Measurements from ENCODE around the gene FAM20C. TPM values are rescaled to one million over a fixed set of nuclear protein-coding genes. Genes with fewer than 3 reads are reported as not detected.

Gene FAM20C
- total RNA-seq, 1 donor from 2014 or later: 32.9 TPM

DNA sequence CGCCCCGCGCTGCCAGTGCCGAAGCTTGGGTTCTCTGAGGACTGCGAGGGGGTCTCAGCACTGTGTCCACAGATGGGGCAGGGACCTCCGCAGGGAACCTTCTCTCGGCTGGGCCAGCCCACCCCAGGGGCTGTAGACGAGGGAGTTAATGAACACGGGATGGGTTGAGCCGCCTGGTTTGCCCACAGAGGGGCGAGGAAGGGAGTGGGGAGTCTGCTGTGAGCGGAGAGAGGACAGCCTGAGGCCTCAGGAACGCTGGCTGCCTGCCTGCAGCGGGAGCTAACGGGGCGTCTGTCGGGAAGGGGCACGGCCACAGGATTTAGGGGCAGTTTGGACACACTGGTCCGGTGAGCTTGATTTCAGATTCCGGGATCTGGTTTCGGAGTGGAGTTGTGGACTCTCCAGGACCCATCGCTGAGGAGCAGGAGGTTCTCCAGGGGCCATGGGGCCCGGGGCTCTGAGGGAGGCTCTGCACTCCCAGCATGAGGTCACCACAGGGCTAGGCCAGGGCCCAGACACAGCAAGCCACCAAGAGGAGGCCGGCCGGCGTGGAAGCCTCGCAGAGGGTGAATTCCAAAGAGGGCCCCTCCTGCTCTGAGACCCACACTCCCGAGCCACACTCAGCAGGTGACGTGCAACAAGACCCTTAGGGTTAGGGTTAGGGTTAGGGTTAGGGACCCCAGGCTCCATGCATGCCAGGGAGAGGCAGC is 19.0 kb upstream of the FAM20C start:
- no peak overlapping the region for H3K27ac Mint-ChIP-seq

DNA sequence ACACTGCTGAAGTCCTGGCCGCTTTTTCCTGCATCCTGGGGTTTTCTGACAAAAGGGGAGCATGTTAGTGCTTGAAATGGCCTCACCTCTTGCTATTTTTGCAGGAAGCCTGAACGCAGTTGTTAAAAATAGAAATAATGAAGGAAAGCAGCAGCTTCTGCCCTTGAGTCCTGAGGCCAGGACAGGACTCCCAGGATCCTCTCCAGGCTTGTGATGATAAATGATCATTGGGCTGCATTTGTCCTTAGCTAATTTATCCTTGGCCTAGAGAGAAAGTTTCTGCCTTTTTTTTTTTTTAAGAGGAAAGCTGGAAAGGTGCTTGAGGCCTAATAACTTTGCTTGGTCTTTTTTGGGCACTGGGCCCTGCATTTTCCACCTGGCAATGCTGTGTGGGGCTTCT is 17.7 kb upstream of the FAM20C start:
- Mint-ChIP-seq H3K9me3 (ENCODE audit: low read depth) (no peaks in the 10 kb centered on the region), H3K36me3 (ENCODE audit: insufficient read depth) (no peaks in the 10 kb centered on the region), H3K4me1 (ENCODE audit: low read depth) (peaks cover 1% of the 10 kb centered on the region), H3K27ac (no peak overlapping the region), H3K4me3 (ENCODE audit: low read depth) (no peak overlapping the region), H3K27me3 (peaks cover 26% of the 10 kb centered on the region)
- DNase-seq (ENCODE audit: low spot score, unreplicated experiment): no peak
- TF ChIP-seq, protein P1, sequence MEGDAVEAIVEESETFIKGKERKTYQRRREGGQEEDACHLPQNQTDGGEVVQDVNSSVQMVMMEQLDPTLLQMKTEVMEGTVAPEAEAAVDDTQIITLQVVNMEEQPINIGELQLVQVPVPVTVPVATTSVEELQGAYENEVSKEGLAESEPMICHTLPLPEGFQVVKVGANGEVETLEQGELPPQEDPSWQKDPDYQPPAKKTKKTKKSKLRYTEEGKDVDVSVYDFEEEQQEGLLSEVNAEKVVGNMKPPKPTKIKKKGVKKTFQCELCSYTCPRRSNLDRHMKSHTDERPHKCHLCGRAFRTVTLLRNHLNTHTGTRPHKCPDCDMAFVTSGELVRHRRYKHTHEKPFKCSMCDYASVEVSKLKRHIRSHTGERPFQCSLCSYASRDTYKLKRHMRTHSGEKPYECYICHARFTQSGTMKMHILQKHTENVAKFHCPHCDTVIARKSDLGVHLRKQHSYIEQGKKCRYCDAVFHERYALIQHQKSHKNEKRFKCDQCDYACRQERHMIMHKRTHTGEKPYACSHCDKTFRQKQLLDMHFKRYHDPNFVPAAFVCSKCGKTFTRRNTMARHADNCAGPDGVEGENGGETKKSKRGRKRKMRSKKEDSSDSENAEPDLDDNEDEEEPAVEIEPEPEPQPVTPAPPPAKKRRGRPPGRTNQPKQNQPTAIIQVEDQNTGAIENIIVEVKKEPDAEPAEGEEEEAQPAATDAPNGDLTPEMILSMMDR (IDR thresholded peaks at IDR 0.05; ENCODE audit: unreplicated experiment): no peak

More for the DNA sequence above, 19.0 kb upstream of the FAM20C start:
- Mint-ChIP-seq H3K4me3 (ENCODE audit: low read depth) (no peak overlapping the region), H3K4me1 (ENCODE audit: low read depth) (peaks cover 1% of the 10 kb centered on the region), H3K27me3 (peaks cover 21% of the 10 kb centered on the region), H3K36me3 (ENCODE audit: insufficient read depth) (no peaks in the 10 kb centered on the region), H3K9me3 (ENCODE audit: low read depth) (no peaks in the 10 kb centered on the region)
- DNase-seq (ENCODE audit: low spot score, unreplicated experiment): no peak
- TF ChIP-seq, protein P1 (IDR thresholded peaks at IDR 0.05; ENCODE audit: unreplicated experiment): no peak

DNA sequence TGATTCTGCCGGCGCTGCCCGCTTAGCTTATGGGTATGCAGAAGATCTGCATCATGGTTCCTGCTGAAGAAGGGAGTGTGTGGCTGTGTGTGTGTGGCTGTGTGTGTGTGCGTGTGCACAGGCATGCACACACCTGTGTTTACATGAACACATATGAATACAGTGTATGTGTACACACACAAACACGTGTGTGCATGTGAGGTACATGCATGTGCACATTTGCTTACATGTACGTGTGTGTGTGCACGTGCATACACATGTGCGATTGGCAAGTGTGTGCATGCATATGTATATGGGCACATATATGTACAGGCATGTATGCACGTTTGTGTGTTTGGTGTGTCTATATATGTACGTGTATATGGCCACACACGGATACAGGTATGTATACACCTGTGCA is 16.4 kb upstream of the FAM20C start:
- Mint-ChIP-seq H3K27me3 (peaks cover 20% of the 10 kb centered on the region), H3K4me3 (ENCODE audit: low read depth) (no peak overlapping the region), H3K27ac (no peak overlapping the region), H3K9me3 (ENCODE audit: low read depth) (no peaks in the 10 kb centered on the region), H3K36me3 (ENCODE audit: insufficient read depth) (no peaks in the 10 kb centered on the region), H3K4me1 (ENCODE audit: low read depth) (peaks cover 1% of the 10 kb centered on the region)
- TF ChIP-seq, protein P1 (IDR thresholded peaks at IDR 0.05; ENCODE audit: unreplicated experiment): no peak
- no peak for DNase-seq (ENCODE audit: low spot score, unreplicated experiment)

DNA sequence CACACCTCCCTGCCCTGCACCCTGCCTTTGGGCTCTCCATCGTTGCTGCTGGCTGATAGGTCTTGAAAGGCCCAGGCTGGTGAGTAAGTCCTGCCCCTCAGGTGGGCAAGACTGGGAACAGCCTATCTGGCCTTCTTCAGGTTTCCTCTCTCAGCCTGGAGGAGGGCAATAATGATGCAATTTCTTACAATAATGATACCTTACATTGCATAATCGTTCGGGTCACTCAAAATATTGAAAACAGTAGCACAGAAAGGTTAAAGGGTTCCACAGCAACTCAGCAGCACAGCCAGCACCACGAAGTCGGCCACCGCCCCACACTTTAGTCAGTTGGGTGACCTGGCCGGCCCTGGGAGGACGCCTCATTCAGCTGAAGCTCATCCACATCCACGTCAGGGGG is 16.0 kb upstream of the FAM20C start:
- Mint-ChIP-seq H3K27me3 (peaks cover 22% of the 10 kb centered on the region), H3K4me3 (ENCODE audit: low read depth) (no peak overlapping the region), H3K4me1 (ENCODE audit: low read depth) (peaks cover 1% of the 10 kb centered on the region), H3K36me3 (ENCODE audit: insufficient read depth) (no peaks in the 10 kb centered on the region), H3K9me3 (ENCODE audit: low read depth) (no peaks in the 10 kb centered on the region), H3K27ac (no peak overlapping the region)
- no peak for DNase-seq (ENCODE audit: low spot score, unreplicated experiment)
- TF ChIP-seq, protein P1 (IDR thresholded peaks at IDR 0.05; ENCODE audit: unreplicated experiment): no peak

DNA sequence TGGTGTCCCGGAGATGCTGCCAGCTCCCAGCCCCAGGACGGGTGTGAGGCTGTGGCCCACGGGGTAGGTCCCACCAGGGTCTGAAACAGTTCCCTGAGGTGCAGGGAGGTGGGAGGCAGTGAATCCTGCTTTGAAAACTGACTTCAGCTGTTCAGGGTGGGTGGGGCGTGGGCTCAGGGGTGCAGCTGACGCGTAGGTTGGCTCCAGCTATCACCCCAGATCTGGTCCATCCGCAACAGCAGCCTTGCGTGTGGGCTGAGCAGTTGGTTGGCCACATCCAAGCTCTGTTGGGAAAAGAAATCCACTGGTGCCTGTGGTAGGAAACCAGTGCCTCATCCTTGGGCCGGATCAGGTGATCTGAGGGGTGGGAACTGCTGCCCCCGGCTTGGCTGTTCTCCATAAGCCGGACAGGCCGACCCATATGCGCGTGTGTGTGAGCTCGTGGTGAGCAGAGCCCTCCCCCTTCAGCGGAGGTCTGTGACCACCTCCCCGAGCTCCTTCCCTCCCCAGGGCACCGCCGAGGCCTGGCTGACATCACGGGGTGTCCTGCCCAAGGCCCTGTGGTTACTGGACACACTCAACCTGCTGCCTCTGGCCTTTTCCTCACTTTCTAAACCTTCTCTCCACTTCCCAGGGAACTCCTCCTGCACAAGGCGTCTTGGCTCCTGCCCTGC is 15.4 kb upstream of the FAM20C start:
- DNase-seq (ENCODE audit: low spot score, unreplicated experiment): no peak
- Mint-ChIP-seq H3K27me3 (peaks cover 23% of the 10 kb centered on the region), H3K9me3 (ENCODE audit: low read depth) (no peaks in the 10 kb centered on the region), H3K27ac (no peak overlapping the region), H3K4me3 (ENCODE audit: low read depth) (no peak overlapping the region), H3K36me3 (ENCODE audit: insufficient read depth) (no peaks in the 10 kb centered on the region), H3K4me1 (ENCODE audit: low read depth) (no peaks in the 10 kb centered on the region)
- TF ChIP-seq, protein P1 (IDR thresholded peaks at IDR 0.05; ENCODE audit: unreplicated experiment): no peak

Measured in progenitor cell of endocrine pancreas (in vitro differentiated cells).